UCSD-AML1 (cell line): ENCODE results near the gene SAMD3.
"Not testable (repeated sequence)": the region's sequence is repeated elsewhere in the genome, so short reads cannot be mapped to it uniquely, and the experiment has no call there.

Source experiments
- DNase-seq: peaks from one replicate; lab custom pipeline; 2025; ENCODE audit not compliant: unreplicated experiment; lab: John Stamatoyannopoulos, UW

Gene SAMD3

DNA sequence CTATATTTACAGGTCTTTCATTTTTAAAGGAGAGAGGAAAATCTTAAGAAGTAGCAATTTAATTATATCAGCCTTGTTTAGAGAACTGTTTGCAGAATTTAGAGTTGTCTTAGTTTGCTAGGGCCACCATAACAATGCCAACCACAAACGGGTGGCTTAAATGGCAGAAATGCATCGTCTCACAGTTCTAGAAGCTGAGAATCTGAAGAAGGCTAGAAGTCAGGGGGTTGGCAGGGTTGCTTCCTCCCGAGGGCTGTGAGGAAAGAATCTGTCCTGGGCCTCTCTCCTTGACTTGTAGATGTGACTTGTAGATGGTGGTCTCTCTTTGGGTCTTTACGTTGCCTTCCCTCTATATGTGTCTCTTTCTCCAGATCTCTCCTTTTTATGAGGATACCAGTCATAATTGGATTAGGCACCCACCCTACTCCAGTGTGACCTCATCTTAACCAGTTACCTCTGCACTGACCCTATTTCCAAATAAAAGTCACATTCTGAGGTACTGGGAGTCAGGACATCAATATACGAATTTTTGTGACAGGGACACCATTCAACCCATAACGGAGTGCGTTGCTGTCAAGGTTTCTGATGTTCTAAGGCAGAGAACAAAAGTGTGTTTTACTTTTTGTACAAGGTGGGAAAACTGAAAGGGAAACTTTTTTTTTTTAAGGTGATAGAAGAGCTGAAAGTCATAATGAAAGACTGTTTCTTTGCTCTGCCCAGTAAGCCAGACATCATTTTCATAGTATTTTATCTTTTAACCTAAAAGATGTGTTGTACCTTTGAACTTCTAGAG is 84.4 kb downstream of the SAMD3 start:
- DNase-seq: no peak

DNA sequence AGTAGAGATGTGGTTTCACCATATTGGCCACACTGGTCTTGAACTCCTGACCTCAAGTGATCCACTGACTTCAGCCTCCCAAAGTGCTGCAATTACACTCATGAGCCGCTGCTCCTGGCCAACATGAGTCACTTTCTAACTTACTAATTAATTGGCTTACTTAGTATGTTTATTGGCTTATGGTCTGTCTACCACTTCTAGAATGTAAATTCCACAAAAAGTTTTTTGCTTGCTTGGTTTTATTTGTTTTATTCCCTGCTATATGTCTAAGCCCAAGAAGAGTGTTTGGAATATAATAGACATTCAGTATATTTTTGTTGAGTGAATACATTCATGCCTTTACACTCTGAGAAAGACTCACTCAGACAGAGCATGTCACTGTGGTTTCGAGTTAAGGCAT is 86.0 kb downstream of the SAMD3 start:
- no peak for DNase-seq

DNA sequence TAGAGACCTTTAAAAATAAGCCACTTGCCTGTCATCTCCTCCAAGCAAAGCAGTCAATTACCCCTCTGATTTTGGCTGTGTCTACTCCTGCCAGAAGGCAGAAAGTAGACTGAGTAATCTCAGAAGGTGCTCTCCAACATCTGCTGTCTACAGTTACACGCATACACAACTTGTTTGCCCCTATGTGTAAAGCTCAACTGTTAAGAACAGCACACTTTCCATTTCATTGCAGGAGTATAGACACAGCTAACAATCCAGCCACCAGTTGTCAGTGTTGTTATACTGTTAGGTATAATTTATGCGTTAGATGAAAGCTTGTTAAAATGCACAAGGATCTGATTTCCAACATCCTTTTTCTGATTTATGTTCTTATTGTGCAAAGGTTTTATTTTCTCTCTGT is 88.2 kb downstream of the SAMD3 start:
- no peak for DNase-seq

DNA sequence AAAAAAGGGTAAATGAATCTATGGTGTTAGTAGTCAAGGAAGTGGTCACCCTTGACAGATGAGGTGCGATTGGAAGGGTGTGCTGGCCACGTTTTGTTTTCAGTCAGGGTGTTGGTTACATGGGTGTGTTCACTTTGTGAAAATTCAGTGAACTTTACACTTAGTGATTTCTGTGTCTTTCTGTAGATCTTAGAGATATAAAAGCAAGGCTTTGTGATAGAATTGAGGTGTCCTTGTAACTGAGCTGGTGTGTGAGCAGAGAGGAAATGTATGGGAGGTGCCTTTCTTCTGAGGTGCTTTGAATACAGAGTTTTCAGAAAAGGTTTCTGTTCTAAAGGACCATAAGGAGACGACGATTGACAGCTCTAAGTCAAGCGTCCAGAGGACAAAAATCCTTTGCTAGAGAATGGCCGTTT is 90.5 kb downstream of the SAMD3 start:
- DNase-seq: no peak

DNA sequence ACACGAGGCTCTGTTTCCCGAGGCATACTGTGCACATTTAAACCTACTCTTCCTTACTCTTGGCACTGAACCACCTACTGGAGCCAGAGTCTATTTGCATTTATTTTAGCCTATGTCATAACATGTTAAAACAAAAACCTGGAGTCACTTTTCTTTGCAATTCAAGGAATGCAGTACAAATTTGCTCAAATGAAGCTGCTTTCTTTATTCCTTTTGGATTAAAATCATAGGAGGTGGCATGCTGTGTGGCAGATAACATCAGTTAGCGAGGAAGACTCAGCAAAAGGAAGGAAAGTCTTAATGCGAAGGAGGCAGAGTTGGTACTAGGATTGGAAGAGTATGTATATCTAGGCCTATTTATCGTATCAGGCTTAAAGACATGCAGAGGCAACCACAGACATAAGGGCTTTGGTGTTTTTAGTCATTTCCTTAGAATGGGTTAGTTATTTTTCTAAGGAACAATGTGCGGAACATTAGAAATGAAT is 92.9 kb downstream of the SAMD3 start:
- no peak for DNase-seq

DNA sequence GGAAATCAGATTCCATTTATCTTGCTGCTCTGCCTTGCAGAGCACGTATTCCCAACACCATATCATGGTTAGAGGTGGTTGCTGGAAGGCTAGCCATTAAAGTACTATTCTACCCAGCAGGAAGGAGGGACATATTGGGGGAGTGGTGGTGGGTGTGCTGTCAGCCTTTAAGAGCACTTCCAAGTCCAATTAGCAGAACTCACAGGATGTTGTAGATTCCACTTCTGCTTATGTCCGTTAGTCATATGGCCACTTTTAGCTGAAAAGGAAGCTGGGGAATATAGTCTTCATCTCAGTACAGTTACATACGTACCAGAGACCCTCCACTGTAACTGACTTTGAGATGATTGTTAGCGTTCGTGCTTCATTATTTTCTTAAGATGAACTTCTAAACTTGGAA is 94.4 kb downstream of the SAMD3 start:
- DNase-seq: no peak

DNA sequence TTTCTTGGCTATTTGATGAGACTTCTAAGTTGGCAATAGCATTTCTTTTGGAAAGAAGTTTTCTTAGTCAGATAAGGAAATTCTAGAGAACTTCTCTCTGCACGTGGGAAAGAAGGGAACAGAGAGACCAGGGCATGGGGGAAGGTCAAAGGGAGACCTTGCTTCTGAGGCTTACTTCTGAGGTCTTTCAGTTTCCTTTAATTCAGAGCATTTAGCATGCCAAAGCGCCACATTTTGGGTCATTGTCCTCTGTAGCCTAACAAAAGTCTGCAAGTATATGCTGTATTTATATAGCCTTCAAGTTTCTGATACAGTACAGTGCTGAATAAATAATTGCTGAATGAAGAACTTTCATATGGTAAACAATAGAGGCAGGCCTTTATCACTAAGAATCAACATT is 95.6 kb downstream of the SAMD3 start:
- DNase-seq: no peak

DNA sequence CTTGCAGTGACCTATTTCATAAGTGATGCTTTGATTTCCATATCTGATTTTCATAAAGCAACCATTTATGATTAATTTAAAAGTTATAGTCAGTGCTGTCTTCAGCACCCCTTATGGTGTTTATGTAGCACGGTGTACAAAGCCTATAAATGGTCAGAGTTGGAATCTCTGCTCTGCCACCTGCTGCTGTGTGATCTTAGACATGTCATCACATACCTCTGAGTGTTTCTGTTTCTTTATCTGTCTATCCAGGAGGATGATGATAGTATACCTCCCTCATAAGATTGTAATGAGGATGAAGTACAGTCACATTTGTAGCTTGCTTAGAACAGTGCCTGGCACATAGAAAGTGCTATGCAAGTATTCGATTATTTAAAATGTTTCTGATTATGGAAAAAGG is 100.5 kb downstream of the SAMD3 start:
- DNase-seq: no peak

DNA sequence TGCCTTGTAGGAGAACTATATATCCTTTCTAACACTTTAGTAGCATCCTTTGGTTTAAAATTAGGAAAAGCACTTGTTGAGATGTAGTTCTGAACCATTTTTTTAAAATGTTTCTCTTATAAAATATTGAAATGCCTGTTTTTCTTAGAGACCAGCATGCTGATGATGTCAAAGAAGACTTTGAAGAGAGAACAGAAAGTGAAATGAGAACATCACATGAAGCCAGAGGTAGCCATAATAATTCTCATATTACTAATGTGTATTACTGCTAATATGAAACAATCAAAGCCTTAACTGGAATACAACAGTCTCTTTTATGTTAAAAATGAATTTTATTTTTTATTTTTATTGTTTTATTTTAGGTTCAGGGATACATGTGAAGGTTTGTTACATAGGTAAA is 102.0 kb downstream of the SAMD3 start:
- DNase-seq: no peak

DNA sequence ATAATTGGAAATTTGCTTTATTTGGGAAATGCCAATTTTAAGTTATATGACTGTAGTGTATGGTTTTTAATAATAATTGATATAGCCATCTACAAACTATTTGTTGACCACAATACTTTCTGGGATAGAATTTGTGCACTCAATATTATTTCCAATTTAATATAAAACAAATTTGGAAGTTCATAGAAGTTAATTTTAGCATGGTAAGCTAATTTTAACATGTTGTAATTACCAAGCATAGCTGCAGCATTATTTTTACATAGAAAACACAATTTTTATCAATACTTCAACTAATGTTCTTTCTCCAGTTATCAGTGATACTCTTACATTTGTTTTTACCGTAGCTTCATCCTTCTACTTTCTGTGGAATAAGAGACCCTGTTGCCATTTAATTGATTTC is 103.5 kb downstream of the SAMD3 start:
- no peak for DNase-seq

DNA sequence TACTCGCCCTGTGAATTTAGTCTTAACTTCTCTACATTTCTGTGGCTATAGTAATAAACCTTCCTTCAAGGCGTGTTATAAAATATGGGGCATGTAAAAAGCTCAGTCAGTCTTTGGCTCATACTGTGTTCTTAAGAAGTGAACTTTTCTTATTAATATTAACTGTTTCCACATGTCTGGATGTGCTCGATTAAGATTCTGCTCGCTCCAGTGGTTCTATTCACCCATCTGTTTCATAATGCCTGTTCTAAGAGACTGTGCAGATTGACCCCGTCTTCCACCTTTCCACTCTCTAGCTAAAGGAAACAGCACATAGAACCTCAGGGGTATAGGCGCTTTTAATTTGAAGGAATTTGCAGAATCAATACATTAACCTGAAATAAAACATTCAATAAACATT is 104.5 kb downstream of the SAMD3 start:
- DNase-seq: no peak

DNA sequence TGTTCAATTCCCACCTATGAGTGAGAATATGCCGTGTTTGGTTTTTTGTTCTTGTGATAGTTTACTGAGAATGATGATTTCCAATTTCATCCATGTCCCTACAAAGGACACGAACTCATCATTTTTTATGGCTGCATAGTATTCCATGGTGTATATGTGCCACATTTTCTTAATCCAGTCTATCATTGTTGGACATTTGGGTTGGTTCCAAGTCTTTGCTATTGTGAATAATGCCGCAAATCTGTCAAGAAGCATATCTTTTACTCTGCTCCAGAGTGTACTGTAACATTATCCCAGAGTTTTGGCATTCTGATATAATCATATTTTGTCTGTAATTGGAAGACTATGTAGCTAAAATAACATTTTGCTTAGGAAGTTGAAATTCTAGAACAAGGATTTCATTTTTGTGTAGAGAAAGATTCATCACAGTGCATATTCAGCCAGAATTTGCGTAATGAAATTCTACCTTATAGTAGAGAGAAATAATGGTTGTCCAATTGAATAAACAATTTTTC is 105.5 kb downstream of the SAMD3 start:
- DNase-seq: not testable (repeated sequence)

DNA sequence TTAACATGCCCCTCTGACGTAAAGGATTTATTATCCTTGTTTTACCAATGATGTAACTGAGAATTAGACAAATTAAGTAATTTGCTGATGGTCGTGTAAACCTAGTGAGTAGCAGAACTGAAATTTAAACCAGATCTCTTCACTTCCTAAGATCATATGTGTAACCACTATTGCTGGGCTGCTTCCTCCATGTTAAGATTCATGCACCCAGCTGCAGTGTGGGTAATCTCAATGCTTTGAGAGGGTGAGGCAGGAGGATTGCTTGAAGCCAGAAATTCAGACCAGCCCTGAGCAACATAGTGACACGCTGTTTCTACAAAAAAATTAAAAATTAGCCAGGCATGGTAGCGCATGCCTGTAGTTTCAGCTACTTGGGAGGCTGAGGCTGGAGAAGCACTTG is 106.5 kb downstream of the SAMD3 start:
- DNase-seq: no peak

DNA sequence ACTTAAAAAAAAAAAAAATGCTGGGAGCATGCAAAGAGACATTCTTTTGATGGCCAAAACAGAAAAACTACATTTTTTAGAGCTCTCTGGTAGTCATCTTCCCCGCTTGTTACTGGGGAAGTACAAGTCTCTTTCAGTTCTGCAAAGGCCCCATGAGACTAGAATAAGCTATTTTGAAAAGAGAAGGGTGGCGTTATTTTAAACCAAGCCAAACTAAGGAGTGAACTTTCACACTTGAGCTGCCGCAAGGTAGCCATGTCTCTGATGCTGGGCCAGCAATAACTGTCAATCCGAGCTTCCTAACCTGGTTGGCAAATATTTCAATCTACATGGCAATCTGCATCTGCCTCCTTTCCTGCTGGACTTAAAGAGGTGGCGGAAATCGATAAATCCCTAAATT is 107.7 kb downstream of the SAMD3 start:
- DNase-seq: no peak

DNA sequence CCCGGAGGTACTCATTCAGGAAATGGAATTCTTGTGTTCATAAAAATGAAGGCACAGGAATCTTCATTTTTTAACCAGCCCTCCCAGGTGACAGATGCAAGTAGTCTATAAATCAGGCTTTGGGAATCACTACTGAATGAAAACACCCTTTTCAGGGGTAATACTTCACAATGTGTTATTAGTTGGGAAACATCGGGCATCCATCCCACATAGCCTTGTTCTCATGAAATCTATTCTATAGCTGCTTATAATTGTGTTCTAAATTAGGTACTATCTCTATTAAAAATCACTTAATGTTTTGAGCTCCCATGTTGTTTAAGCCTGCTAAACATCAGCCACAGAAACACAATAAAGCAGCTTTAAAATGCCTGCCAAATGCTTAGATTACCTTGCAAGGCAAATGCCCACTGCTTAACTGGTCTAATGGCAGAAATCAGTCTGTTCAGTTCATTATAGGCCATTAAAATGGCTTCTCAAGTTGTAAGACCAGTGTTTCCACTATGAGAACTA is 109.5 kb downstream of the SAMD3 start:
- DNase-seq: no peak

DNA sequence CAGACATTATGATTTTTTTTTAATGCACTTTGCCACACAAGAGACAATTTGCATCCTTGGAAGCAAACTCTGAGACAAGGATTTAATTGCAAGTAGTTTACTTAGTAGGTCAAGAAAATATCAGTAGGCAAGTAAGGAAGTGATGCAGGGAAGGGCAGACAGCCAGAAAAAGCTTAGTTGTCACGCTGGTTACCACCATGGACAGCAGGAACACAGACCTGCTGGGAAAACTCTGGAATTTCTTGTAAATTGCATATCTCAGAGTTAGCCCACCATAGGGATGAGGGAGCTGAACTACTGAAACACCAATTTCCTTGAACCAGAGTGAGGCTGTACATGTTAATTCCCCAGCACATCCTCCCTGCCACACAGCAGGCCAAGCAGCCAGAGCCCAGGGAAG is 111.7 kb downstream of the SAMD3 start:
- DNase-seq: no peak

DNA sequence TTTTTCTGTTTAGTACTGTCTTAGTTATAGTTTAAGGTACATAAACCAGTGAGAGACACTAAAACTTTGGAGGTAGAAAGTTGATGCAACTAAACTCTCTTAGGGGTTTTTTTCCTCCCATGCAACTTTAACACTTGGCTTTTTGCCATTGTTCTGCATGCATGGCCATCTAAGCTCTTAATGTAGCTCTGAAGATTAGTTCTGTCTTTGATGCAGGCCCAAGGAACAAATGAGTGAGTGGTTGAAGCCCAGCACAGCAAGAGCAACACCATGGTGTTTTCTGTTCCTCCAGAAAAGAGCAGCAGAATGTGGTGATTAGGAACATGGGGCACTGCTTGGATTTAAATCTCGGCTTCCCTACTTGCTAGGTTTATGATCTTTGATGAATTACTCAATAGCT is 115.0 kb downstream of the SAMD3 start:
- DNase-seq: no peak

DNA sequence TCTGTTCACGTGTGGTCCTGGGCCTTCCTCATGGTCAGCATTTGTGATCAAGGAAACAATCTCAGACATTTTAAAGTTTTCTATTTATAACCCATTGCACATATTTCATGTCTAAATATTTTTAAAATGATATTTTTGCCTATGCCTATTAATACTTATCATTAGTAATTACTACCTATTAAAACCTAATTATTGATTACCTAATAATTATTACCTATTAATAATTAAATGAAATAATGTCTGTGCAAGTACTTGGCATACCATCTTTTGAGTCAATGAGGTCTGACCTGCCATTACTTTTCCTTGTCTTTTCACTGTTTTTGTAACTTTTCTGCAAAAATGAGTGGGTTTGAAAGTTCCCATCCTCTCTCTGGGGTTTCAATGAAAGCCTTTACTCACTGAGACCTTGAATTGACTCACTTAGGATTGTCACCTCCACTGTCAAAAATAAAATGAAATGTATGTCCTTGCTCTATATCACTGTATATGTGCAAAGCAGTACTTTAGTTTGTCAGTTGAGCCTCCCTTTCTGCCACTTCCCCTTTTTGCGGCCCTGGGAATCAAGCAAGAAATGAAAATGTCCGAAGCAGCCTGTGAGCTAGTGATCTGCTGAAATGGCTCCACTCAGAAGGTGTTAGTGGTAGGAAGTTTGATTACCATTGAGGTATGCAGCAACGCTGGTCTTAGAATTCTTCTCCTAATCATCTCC is 116.6 kb downstream of the SAMD3 start:
- DNase-seq: peak; percentile 32

DNA sequence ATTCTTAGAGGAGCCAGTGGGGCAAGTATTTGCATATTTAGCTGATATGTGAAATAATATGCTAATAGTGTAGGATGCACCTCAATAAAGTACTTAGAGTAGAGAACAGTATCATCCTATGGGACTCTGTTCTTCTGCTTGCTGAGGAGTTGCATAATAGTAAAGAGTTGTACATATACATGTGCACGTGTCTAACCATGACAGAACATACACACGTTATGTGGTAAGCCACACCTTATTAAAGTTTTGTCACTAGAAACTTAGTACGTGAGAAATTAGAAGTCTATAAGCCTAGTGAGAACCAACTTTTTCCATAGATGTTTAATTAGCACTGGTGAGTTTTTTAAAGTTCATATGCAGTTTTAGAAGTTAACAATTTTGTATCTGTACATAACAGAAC is 123.6 kb downstream of the SAMD3 start:
- DNase-seq: no peak

DNA sequence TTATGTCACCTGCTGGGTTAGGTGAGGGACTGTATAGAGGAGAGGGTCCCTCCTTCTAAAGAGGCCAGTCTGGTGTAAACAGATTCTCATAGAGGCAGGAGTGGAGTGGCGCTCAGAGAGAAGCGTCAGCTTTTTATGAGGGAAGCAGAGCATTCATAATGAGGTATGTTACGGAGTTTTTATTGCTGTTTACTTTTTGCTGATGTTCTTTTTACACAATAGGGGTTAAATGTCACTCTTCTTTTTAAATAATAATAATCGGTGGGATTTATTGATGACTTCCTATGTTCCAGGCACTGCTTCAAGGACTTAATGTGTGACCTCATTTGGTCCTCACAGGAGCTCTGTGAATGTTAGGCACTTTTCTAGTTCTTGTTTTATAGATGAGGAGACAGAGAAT is 124.4 kb downstream of the SAMD3 start:
- DNase-seq: no peak
